Cardiac atrium fibroblast (primary cell): Measurements from ENCODE around the gene HSPB7. TPM values are rescaled to one million over a fixed set of nuclear protein-coding genes. Genes with fewer than 3 reads are reported as not detected.

Source experiments
- total RNA-seq: library from RNA; depleted of rRNA; stranded (reverse); fragments of >200 nt; gene quantifications from 2 replicates; pipeline ENCODE4 v1.2.3, GENCODE V29; 2015

The HSPB7 gene
- total RNA-seq = 0.81 and 5.2 TPM in 2 replicates

DNA sequence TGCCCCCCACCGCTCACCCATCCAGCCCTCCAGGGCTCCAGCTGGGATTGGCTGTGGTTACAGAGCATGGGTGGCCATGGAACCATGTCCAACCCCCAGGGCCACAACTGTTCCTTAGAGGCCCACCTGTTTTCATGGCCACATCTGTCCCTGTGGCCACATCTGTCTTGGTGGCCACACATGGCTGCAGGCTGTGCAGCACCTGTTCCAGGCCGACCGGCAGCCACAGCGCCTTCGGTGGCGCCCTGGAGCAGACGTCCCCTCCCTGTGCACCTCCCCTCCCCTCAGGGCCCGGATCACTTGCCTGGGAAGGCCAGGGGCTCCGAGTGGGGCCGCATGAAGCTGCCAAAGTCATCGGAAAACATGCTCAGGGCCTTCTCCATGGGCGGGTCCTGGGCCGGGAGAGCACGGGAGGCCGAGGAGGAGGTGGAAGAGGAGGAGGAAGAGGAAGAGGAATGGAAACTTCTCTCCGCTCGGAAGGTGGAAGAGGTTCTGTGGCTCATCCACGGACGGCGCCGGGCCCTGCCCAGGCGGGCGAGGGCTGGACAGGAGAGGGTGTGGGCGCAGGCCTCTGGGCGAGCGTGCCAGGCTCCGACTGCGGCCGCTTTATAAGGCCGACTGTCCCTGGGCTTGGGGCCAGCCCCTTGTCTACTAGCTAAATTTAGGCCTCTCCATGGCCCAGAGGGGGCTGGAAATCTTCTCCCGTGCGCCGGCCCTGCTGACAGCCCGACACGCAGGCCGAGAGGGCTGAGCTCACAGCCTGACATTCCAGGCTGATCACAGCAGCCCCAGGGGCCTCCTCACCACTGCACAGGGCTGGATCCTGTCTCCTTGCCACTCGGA is at the start of gene HSPB7:
TSS of gene HSPB7 (minus strand) at position 583 of the 843 bp plus-strand sequence. CDS start at position 503, 80 bp downstream.

DNA sequence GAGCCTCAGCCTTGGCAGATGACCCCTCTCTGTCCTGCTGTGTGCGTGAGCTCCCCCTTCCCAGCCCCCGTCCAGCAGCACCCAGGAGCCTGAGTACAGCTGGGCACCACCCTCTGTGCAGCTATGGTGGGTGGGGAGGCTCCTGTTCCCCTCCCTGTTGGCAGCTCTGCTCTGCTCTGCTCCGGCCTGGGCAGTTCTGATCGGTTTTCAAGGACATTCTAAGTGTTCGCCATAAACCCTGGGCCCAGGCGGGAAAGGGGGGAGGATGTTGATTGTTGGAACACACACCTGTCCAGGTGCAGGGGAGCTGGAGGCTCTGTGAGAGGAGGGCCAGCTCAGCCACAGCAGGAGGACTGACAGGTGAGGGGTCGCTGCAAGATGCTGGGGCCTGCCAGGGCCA is 25.7 kb upstream of the HSPB7 start, which contains the start of gene CLCNKB:
TSS of gene CLCNKB (plus strand) at position 262 of the 400 bp plus-strand sequence. CDS start 711 bp downstream, outside the sequence.

DNA sequence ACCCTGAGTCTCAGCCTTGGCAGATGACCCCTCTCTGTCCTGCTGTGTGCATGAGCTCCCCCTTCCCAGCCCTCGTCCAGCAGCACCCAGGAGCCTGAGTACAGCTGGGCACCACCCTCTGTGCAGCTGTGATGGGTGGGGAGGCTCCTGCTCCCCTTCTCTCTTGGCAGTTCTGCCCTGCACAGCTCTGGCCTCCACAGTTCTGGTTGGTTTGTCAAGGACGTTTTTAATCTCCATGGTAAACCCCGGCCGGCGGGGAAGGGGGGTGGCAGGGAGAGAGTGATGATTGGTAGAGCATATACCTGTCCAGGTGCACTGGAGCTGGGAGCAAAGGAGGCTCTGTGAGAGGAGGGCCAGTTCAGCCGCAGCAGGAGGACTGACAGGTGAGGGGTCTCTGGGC is 3.8 kb upstream of the HSPB7 start, which contains the start of gene CLCNKA:
TSS of gene CLCNKA (plus strand) at position 356 of the 400 bp plus-strand sequence. CDS start 584 bp downstream, outside the sequence.

GRCh38 chr1:15975805-15976680 is 41.8 kb downstream of the HSPB7 start, which contains the start of gene ZBTB17:
Gene ZBTB17 (minus strand): TSS chr1:15976101. CDS start chr1:15948495, 27,606 bp downstream.

Other genes starting within 250 kb of the HSPB7 start
- gene UQCRHL, start 210.4 kb downstream of the HSPB7 start, total RNA-seq = 1.9 and 2.7 TPM in 2 replicates
- 8.7 and 15.4 TPM in 2 replicates for gene SPEN, start 170.3 kb downstream of the HSPB7 start, total RNA-seq
- 13.7 and 16.5 TPM in 2 replicates for gene ZBTB17, start 41.9 kb downstream of the HSPB7 start, total RNA-seq
- gene SRARP, start 13.8 kb downstream of the HSPB7 start, total RNA-seq = not detected in 2 replicates
- not detected in 2 replicates for gene CLCNKA, start 4.0 kb upstream of the HSPB7 start, total RNA-seq
- gene CLCNKB, start 25.7 kb upstream of the HSPB7 start, total RNA-seq = under 0.01 TPM in 1 of 2 replicates, not detected in the other
- gene FAM131C, start 55.6 kb upstream of the HSPB7 start, total RNA-seq = not detected in 2 replicates
- 16.4 and 25.1 TPM in 2 replicates for gene EPHA2, start 138.0 kb upstream of the HSPB7 start, total RNA-seq
- 4.5 and 11.4 TPM in 2 replicates for gene ARHGEF19, start 194.6 kb upstream of the HSPB7 start, total RNA-seq
- gene CPLANE2, start 219.1 kb upstream of the HSPB7 start, total RNA-seq = 1.1 and 2.3 TPM in 2 replicates